PC-3 (cell line): ENCODE data around the gene CYP2S1. TPM values are rescaled to one million over a fixed set of nuclear protein-coding genes. Genes with fewer than 3 reads are reported as not detected.
"Not testable (repeated sequence)": the region's sequence is repeated elsewhere in the genome, so short reads cannot be mapped to it uniquely, and the experiment has no call there.

ENCODE experiments used
- ATAC-seq: fragments of 200-7000 bp; cut with Tn5 transposase; 2 replicates; pipeline ENCODE4 v1.9.1; 2020; ENCODE audit warnings: mild to moderate bottlenecking, moderate library complexity
- BruUV-seq: library from RNA; stranded (reverse); fragments of 400-500 nt; replicated peaks from 2 replicates; lab custom pipeline; 2021; lab: Mats Ljungman, UMichigan
- CTCF ChIA-PET: fragments of 300-600 bp; sonication (Branson Sonifier 250); formaldehyde crosslinking; loops from one replicate; lab custom pipeline; 2022; ENCODE audit warnings: antibody characterized with exemption; lab: Charles Lee
- POLR2A ChIA-PET: fragments of 300-600 bp; sonication (Branson Sonifier 250); formaldehyde crosslinking; loops from one replicate; lab custom pipeline; 2022; ENCODE audit warnings: antibody characterized with exemption; ENCODE audit not compliant: unreplicated experiment; lab: Charles Lee
- DNase-seq: peaks from one replicate; pipeline ENCODE4 v3.0.0-alpha.2; 2015
- H2AFZ ChIP-seq: fragments of 300-600 bp; sonication (generic); 2 replicates; pipeline ENCODE4 v1.6.0; 2016; ENCODE audit warnings: antibody characterized with exemption, low read length
- H3F3A ChIP-seq: fragments of 300-600 bp; sonication (generic); one replicate; pipeline ENCODE4 v1.6.0; 2017; ENCODE audit warnings: antibody characterized with exemption, low read length, control low read depth, mild to moderate bottlenecking; ENCODE audit not compliant: unreplicated experiment
- H3K27ac ChIP-seq: fragments of 300-600 bp; sonication (generic); 2 replicates; pipeline ENCODE4 v1.5.1; 2016; ENCODE audit warnings: mild to moderate bottlenecking, low read length
- H3K27me3 ChIP-seq: fragments of 300-600 bp; sonication (generic); 2 replicates; pipeline ENCODE4 v1.6.1; 2016; ENCODE audit warnings: low read length, mixed read lengths
- H3K36me3 ChIP-seq: fragments of 300-600 bp; sonication (generic); 2 replicates; pipeline ENCODE4 v1.6.1; 2016; ENCODE audit warnings: low read depth, mixed run types, low read length, mixed read lengths
- H3K4me1 ChIP-seq: fragments of 300-600 bp; sonication (generic); 2 replicates; pipeline ENCODE4 v1.5.1; 2016; ENCODE audit warnings: low read length; ENCODE audit not compliant: insufficient read depth
- H3K4me2 ChIP-seq: fragments of 300-600 bp; sonication (generic); 2 replicates; pipeline ENCODE4 v1.6.0; 2016; ENCODE audit warnings: low read length
- H3K4me3 ChIP-seq: fragments of 300-600 bp; sonication (generic); 2 replicates; pipeline ENCODE4 v1.5.1; 2016; ENCODE audit warnings: mild to moderate bottlenecking, low read length, mixed read lengths
- H3K79me2 ChIP-seq: fragments of 300-600 bp; sonication (generic); 2 replicates; pipeline ENCODE4 v1.6.1; 2017; ENCODE audit warnings: low read length, mixed read lengths
- H3K9ac ChIP-seq: fragments of 300-600 bp; sonication (generic); 2 replicates; pipeline ENCODE4 v1.6.0; 2016; ENCODE audit warnings: mild to moderate bottlenecking, low read length
- H3K9me2 ChIP-seq: fragments of 300-600 bp; sonication (generic); replicated peaks from 2 replicates; pipeline ENCODE4 v1.6.1; 2016; ENCODE audit warnings: mixed run types, low read length, mixed read lengths
- H3K9me3 ChIP-seq: fragments of 300-600 bp; sonication (generic); 2 replicates; pipeline ENCODE4 v1.6.1; 2016; ENCODE audit warnings: low read length, mixed read lengths
- H4K20me1 ChIP-seq: fragments of 300-600 bp; sonication (generic); 2 replicates; pipeline ENCODE4 v1.6.1; 2016; ENCODE audit warnings: low read length, mixed read lengths
- EZH2 ChIP-seq: fragments of 300-600 bp; sonication (generic); IDR thresholded peaks from one replicate; pipeline ENCODE4 v1.6.1; 2017; ENCODE audit warnings: antibody characterized with exemption, mild to moderate bottlenecking, low read length; ENCODE audit not compliant: unreplicated experiment
- EZH2phosphoT487 ChIP-seq: fragments of 300-600 bp; sonication (generic); IDR thresholded peaks from 2 replicates; pipeline ENCODE4 v1.6.1; 2018; ENCODE audit warnings: mild to moderate bottlenecking, antibody characterized with exemption, low read length, borderline replicate concordance
- intact Hi-C: fragments of 100-400 bp; cut with micrococcal nuclease; formaldehyde crosslinking; loops from 2 replicates; pipeline ENCODE4 v1.9.0; 2023
- total RNA-seq: library from RNA; depleted of rRNA; stranded (reverse); fragments of >200 nt; gene quantifications from 2 replicates; pipeline ENCODE4 v1.2.3, GENCODE V29; 2014
- TF ChIP-seq, protein P1 (sequence below): fragments of 300-600 bp; sonication (generic); conservative IDR thresholded peaks from 2 replicates; pipeline ENCODE4 v1.5.1; 2017; ENCODE audit warnings: antibody characterized with exemption, low read depth, mild to moderate bottlenecking, low read length

CYP2S1 gene
- total RNA-seq, 1 experiment from 2014 or later, result 10.3 TPM

DNA sequence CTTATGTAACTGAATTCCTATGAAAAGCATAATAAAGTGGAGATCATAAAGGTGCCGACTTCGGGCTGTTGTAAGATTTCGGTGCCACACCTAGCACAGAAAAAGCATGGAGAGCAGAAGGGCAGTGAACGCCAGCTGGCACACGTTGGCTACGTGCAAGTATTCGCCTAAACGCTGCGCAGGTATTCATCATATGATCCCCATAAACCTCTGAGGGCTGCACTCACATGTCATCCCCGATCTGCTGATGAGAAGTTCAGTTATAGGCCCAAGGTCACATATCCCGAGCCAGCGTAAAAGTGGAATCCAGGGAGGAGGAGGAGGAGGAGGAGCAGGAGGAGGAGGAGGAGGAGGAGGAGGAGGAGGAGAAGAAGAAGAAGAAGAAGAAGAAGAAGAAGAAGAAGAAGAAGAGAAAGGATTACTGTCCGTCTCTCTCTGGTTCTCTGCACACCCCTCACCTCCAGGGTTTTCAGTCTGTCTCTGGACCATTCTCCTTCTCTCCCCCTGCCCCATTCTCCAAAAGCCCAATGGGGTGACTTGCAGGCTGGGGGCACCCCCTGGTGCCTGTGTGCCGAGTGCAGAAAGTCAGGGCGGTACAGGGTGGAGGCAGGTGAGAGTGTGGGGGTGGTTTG is 18.6 kb upstream of the CYP2S1 start:
- no peaks in the 10 kb centered on the region for H4K20me1 ChIP-seq
- no peaks in the 10 kb centered on the region for H3K36me3 ChIP-seq
- no peak overlapping the region for H3K4me2 ChIP-seq
- BruUV-seq, result no TSS peak
- TF ChIP-seq EZH2 (no peak), EZH2phosphoT487 (no peak)
- TF ChIP-seq, protein P1, sequence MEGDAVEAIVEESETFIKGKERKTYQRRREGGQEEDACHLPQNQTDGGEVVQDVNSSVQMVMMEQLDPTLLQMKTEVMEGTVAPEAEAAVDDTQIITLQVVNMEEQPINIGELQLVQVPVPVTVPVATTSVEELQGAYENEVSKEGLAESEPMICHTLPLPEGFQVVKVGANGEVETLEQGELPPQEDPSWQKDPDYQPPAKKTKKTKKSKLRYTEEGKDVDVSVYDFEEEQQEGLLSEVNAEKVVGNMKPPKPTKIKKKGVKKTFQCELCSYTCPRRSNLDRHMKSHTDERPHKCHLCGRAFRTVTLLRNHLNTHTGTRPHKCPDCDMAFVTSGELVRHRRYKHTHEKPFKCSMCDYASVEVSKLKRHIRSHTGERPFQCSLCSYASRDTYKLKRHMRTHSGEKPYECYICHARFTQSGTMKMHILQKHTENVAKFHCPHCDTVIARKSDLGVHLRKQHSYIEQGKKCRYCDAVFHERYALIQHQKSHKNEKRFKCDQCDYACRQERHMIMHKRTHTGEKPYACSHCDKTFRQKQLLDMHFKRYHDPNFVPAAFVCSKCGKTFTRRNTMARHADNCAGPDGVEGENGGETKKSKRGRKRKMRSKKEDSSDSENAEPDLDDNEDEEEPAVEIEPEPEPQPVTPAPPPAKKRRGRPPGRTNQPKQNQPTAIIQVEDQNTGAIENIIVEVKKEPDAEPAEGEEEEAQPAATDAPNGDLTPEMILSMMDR, result no peak
- no peak overlapping the region for H3K27ac ChIP-seq
- no peak overlapping the region for H3K4me3 ChIP-seq
- POLR2A ChIA-PET, result no interaction called here
- DNase-seq, result no peak
- no peak overlapping the region for H2AFZ ChIP-seq
- H3K4me1 ChIP-seq, result peaks cover 13% of the 10 kb centered on the region
- no peaks in the 10 kb centered on the region for H3F3A ChIP-seq
- H3K27me3 ChIP-seq, result no peaks in the 10 kb centered on the region
- H3K9ac ChIP-seq, result no peak overlapping the region
- no peaks in the 10 kb centered on the region for H3K9me3 ChIP-seq
- no peaks in the 10 kb centered on the region for H3K9me2 ChIP-seq
- no peaks in the 10 kb centered on the region for H3K79me2 ChIP-seq
- intact Hi-C loops, result no loop called here
- CTCF ChIA-PET, result no interaction called here
- no peak for ATAC-seq

DNA sequence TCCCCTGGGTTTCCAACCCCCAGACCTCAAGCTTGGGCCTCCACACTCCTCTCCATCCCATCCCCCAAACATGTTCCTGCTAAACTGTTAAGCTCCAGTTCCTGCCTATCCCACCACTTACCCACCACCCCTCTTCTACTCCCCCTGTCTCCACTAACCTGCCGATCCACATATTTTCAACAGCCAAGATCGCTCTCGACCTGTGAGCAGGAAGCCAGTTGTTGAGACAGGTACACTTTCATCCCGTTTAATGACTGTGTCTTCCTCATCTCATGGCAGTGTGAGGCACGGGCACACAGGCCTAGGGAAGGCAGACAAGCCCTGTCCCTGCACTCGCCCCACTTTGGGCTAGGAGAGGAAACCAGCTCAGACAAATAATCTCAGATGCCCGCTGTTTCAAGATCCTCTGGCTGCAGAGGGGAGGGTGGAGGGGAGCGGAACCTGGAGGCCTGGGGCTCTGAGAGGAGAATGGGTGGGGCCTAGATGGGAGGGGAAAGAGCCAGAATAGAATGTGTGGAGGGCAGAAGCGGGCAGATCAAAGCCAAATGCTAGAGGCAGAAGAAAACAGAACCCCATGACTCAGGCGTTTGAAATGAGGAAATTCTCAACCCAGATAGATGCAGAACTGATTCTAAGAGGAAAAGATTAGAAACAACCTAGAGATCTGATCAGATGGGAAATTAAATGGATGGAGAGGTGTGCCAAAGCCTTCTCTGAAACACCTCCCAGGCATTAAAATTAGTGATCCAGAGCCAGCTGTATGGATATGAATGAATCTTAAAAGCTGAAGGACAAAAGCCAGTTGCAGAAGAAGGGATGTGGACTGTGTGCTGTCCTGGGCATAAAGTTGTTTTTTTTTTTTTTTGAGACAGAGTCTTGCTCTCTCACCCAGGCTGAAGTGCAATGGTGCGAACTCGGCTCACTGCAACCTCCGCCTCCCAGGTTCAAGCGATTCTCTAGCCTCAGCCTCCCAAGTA is 16.9 kb upstream of the CYP2S1 start:
- Histone ChIP-seq H3K9me3 (no peaks in the 10 kb centered on the region), H3K9ac (no peak overlapping the region), H4K20me1 (no peaks in the 10 kb centered on the region), H3K27ac (no peak overlapping the region), H2AFZ (peak overlapping the region; percentile 82), H3K9me2 (no peaks in the 10 kb centered on the region), H3F3A (no peaks in the 10 kb centered on the region), H3K36me3 (no peaks in the 10 kb centered on the region), H3K4me3 (peak overlapping the region; percentile 23; the same call in 1 of the 2 replicates), H3K4me2 (peak overlapping the region; percentile 75), H3K79me2 (no peaks in the 10 kb centered on the region), H3K4me1 (peaks cover 13% of the 10 kb centered on the region), H3K27me3 (no peaks in the 10 kb centered on the region)
- intact Hi-C loops, result no loop called here
- ChIA-PET CTCF (no interaction called here), POLR2A (no interaction called here)
- DNase-seq (peak; percentile 71), ATAC-seq (peak; percentile 71)
- no TSS peak for BruUV-seq
- no peak for TF ChIP-seq EZH2phosphoT487
- TF ChIP-seq, protein P1, result no peak

DNA sequence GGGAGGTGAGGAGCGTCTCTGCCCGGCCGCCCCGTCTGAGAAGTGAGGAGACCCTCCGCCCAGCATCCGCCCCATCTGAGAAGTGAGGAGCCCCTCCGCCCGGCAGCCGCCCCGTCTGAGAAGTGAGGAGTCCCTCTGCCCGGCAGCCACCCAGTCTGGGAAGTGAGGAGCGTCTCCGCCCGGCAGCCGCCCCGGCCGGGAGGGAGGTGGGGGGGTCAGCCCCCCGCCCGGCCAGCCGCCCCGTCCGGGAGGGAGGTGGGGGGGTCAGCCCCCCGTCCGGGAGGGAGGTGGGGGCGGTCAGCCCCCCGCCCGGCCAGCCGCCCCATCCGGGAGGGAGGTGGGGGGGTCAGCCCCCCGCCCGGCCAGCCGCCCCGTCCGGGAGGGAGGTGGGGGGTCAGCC is 12.8 kb upstream of the CYP2S1 start:
- not testable (repeated sequence) for H3K4me3 ChIP-seq, BruUV-seq, DNase-seq

More for the DNA sequence above, 12.8 kb upstream of the CYP2S1 start:
- ATAC-seq, H3K9me3 ChIP-seq, CTCF ChIA-PET, H3K36me3 ChIP-seq, H2AFZ ChIP-seq, H3K9me2 ChIP-seq, H4K20me1 ChIP-seq, H3F3A ChIP-seq, H3K27ac ChIP-seq, H3K79me2 ChIP-seq, POLR2A ChIA-PET, H3K27me3 ChIP-seq, H3K9ac ChIP-seq, H3K4me2 ChIP-seq, intact Hi-C loops: not testable (repeated sequence)
- peaks cover 13% of the 10 kb centered on the region for H3K4me1 ChIP-seq
